K562 (cell line): ENCODE results near the gene APOL3. TPM values are rescaled to one million over a fixed set of nuclear protein-coding genes. Genes with fewer than 3 reads are reported as not detected.

Experiments
- GMEB1 ChIP-seq: fragments of 250-450 bp; sonication (Bioruptor Pico); IDR thresholded peaks from 2 replicates; pipeline ENCODE4 v1.4.0; 2020; ENCODE audit warnings: mild to moderate bottlenecking
- NFYB ChIP-seq: IDR thresholded peaks from 2 replicates; pipeline ENCODE4 v1.6.1; 2011; ENCODE audit warnings: mild to moderate bottlenecking, moderate library complexity; ENCODE audit not compliant: insufficient read length; ENCODE audit errors: extremely low read depth
- POLR2A ChIP-seq: fragments of 450-650 bp; conservative IDR thresholded peaks from 2 replicates; pipeline ENCODE4 v1.6.1; 2016
- RBM39 ChIP-seq: fragments of 200-400 bp; formaldehyde crosslinking; optimal IDR thresholded peaks from 2 replicates; pipeline ENCODE3; 2018; ENCODE audit warnings: low read depth, low read length
- ZBTB40 ChIP-seq, 2 experiments: fragments of 450-650 bp in 1 of 2; sonication (generic) in 1 of 2; formaldehyde crosslinking in 1 of 2; IDR thresholded peaks; 2 replicates each; pipeline versions ENCODE4 v1.7.1 to v1.9.0; 2016 to 2022; ENCODE audit warnings: inconsistent platforms in 1 of 2, mild to moderate bottlenecking in 1 of 2, missing genetic modification reagents in 1 of 2
- ZNF318 ChIP-seq, 2 experiments: fragments of 450-650 bp; IDR thresholded peaks; 2 replicates each; pipeline ENCODE4 v1.6.1; 2016; ENCODE audit warnings: mild to moderate bottlenecking in 2 of 2, borderline replicate concordance in 1 of 2, low read depth in 1 of 2, moderate library complexity in 1 of 2
- ZNF644 ChIP-seq: fragments of 200-800 bp; sonication (Bioruptor generic); IDR thresholded peaks from 2 replicates; pipeline ENCODE4 v1.6.1; 2016; ENCODE audit warnings: low read depth, missing genetic modification characterization, missing compliant biosample characterization
- polyA plus RNA-seq, 8 experiments: library from polyadenylated mRNA; depleted of rRNA in 4 of 8; stranded (reverse) in 5 of 8; unstranded in 3 of 8; fragments of >200 nt; fragmentation: Nextera tagmentation in 2 of 8; fragmentation: Illumina TruSeq in 1 of 8; extraction: Ambion mirVana in 2 of 8; extraction: Trizol in 1 of 8; gene quantifications; 2 replicates each; pipeline versions ENCODE4 v1.2.1 to v1.2.3, GENCODE V29; 2011 to 2014; ENCODE audit warnings: inconsistent platforms in 1 of 8, missing spikeins in 1 of 8
- total RNA-seq, 7 experiments: library from RNA; depleted of rRNA in 6 of 7; stranded (reverse); fragments of >200 nt in 6 of 7; fragmentation: Illumina TruSeq in 2 of 7; extraction: Trizol in 2 of 7; gene quantifications; 2 replicates each; pipeline versions ENCODE4 v1.2.1 to v1.2.3, GENCODE V29; 2011 to 2021; ENCODE audit warnings: low replicate concordance in 1 of 7

APOL3 gene
- total and polyA plus RNA-seq, 9 of the 15 experiments (the other 6 are each of a cell fraction or from before 2014, with no cell fraction given), result 0.25 to 1.1 (median 0.56) TPM; not detected in 1

- TF ChIP-seq ZBTB40 (IDR thresholded peaks at IDR 0.05) (no peak), ZBTB40 (CRISPR knock-in tag; IDR thresholded peaks at IDR 0.05) (no peak), ZNF644 (tag) (no peak), POLR2A (peak; percentile 71), NFYB (no peak), RBM39 (no peak), GMEB1 (no peak), ZNF318 (IDR thresholded peaks at IDR 0.05; ENCODE audit: borderline replicate concordance in 1 of 2, low read depth in 1 of 2) (no peak)
Measured at GRCh38 chr22:36201630-36202319, 41.2 kb upstream of the APOL3 start, which contains the start of gene APOL4 (continued).
